Ishikawa (cell line): ENCODE measurements around the gene TMPRSS6.

Source experiments
- EGR1 ChIP-seq: IDR thresholded peaks from 2 replicates; pipeline ENCODE4 v1.6.1; 2012
- EP300 ChIP-seq: IDR thresholded peaks from 2 replicates; pipeline ENCODE4 v1.6.1; 2012; ENCODE audit warnings: borderline replicate concordance
- NFIC ChIP-seq: IDR thresholded peaks from 2 replicates; pipeline ENCODE4 v1.6.1; 2012
- TAF1 ChIP-seq: IDR thresholded peaks from 2 replicates; pipeline ENCODE4 v1.6.1; 2012; ENCODE audit warnings: low read depth, mild to moderate bottlenecking
- TCF12 ChIP-seq: IDR thresholded peaks from 2 replicates; pipeline ENCODE4 v1.6.1; 2012; ENCODE audit warnings: low read depth
- TEAD4 ChIP-seq: IDR thresholded peaks from 2 replicates; pipeline ENCODE4 v1.6.1; 2012
- ZBTB7A ChIP-seq: IDR thresholded peaks from 2 replicates; pipeline ENCODE4 v1.6.1; 2012; ENCODE audit warnings: low read depth
- TF ChIP-seq, protein P1 (sequence below): IDR thresholded peaks from 2 replicates; pipeline ENCODE4 v1.6.1; 2012
- TF ChIP-seq, protein P2 (sequence below): IDR thresholded peaks from 2 replicates; pipeline ENCODE4 v1.6.1; 2012; ENCODE audit warnings: low read depth, mild to moderate bottlenecking

DNA sequence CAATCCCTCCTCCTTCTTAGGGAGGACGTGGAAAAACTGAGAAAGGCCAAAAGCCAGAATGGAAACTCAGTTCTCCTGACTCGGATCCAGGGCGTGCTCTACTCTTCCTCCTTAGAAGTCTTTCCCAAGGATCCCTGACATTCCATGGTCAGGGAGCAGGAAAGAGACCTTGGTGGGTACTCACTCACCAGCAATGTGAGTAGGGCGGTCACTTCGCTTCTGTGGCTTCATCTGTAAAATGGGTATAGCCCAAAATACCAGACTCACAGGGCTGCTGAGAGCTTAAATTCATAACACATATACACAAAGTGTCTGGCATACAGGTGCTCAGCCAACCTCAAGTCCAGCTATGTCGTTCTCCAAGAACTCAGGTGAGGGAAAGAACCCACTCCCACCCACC lies 58.6 kb downstream of the TMPRSS6 start:
- TF ChIP-seq EP300, result no peak
- TF ChIP-seq, protein P1, sequence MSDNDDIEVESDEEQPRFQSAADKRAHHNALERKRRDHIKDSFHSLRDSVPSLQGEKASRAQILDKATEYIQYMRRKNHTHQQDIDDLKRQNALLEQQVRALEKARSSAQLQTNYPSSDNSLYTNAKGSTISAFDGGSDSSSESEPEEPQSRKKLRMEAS, result no peak
- no peak for TF ChIP-seq TEAD4
- TF ChIP-seq TAF1, result no peak
- no peak for TF ChIP-seq ZBTB7A
- TF ChIP-seq, protein P2, sequence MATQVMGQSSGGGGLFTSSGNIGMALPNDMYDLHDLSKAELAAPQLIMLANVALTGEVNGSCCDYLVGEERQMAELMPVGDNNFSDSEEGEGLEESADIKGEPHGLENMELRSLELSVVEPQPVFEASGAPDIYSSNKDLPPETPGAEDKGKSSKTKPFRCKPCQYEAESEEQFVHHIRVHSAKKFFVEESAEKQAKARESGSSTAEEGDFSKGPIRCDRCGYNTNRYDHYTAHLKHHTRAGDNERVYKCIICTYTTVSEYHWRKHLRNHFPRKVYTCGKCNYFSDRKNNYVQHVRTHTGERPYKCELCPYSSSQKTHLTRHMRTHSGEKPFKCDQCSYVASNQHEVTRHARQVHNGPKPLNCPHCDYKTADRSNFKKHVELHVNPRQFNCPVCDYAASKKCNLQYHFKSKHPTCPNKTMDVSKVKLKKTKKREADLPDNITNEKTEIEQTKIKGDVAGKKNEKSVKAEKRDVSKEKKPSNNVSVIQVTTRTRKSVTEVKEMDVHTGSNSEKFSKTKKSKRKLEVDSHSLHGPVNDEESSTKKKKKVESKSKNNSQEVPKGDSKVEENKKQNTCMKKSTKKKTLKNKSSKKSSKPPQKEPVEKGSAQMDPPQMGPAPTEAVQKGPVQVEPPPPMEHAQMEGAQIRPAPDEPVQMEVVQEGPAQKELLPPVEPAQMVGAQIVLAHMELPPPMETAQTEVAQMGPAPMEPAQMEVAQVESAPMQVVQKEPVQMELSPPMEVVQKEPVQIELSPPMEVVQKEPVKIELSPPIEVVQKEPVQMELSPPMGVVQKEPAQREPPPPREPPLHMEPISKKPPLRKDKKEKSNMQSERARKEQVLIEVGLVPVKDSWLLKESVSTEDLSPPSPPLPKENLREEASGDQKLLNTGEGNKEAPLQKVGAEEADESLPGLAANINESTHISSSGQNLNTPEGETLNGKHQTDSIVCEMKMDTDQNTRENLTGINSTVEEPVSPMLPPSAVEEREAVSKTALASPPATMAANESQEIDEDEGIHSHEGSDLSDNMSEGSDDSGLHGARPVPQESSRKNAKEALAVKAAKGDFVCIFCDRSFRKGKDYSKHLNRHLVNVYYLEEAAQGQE, result no peak
- TF ChIP-seq NFIC, result no peak
- no peak for TF ChIP-seq EGR1
- no peak for TF ChIP-seq TCF12
